RWPE1 (cell line): ENCODE measurements around the gene THTPA.

ENCODE experiments used
- CTCF ChIA-PET: fragments of 350-600 bp; sonication (Branson Sonifier 250); formaldehyde crosslinking; extraction: SDS; loops from one replicate; lab custom pipeline; 2021; lab: Yijun Ruan, JAX
- POLR2A ChIA-PET: fragments of 400-600 bp; formaldehyde crosslinking; extraction: SDS; loops from one replicate; lab custom pipeline; 2020; ENCODE audit warnings: antibody characterized with exemption; ENCODE audit not compliant: low non-redundant PET; lab: Yijun Ruan, JAX
- DNase-seq: peaks from one replicate; pipeline ENCODE4 v3.0.0; 2012; ENCODE audit warnings: low spot score
- H3K27ac ChIP-seq: fragments of 450-650 bp; 2 replicates; pipeline ENCODE4 v1.5.1; 2017
- CTCF ChIP-seq: fragments of 450-650 bp; conservative IDR thresholded peaks from 2 replicates; pipeline ENCODE4 v1.5.1; 2017; ENCODE audit warnings: low read depth, mild to moderate bottlenecking

Gene THTPA

GRCh38 chr14:23543403-23543802 is 12.7 kb upstream of the THTPA start:
- no peak for TF ChIP-seq CTCF
- DNase-seq: no peak
- no peak overlapping the region for H3K27ac ChIP-seq
- ChIA-PET CTCF (no interaction called here), POLR2A (no interaction called here)

GRCh38 chr14:23544511-23545447 is 11.3 kb upstream of the THTPA start:
- ChIA-PET CTCF (interaction anchor here (0.6 kb wide), 1 partner anchor 21 kb away, joined by 9 read pairs; no protein-coding TSS in a partner anchor), POLR2A (no interaction called here)
- no peak overlapping the region for H3K27ac ChIP-seq
- no peak for TF ChIP-seq CTCF
- no peak for DNase-seq

GRCh38 chr14:23545740-23546365 is 10.2 kb upstream of the THTPA start:
- no peak for TF ChIP-seq CTCF
- ChIA-PET CTCF (no interaction called here), POLR2A (no interaction called here)
- no peak overlapping the region for H3K27ac ChIP-seq
- DNase-seq: no peak

GRCh38 chr14:23546450-23547035 is 9.5 kb upstream of the THTPA start:
- CTCF ChIA-PET: no interaction called here
- H3K27ac ChIP-seq: no peak overlapping the region
- POLR2A ChIA-PET: no interaction called here

GRCh38 chr14:23547924-23548323 is 8.1 kb upstream of the THTPA start:
- no peak for DNase-seq
- TF ChIP-seq CTCF: no peak
- ChIA-PET POLR2A (no interaction called here), CTCF (interaction anchor here (1.2 kb wide), 1 partner anchor 12 kb away, joined by 4 read pairs; no protein-coding TSS in a partner anchor)
- H3K27ac ChIP-seq: no peak overlapping the region

More at GRCh38 chr14:23546450-23547035, 9.5 kb upstream of the THTPA start:
- TF ChIP-seq CTCF: no peak
- no peak for DNase-seq
